SJSA1 (cell line): ENCODE data around the gene HNRNPDL. TPM values are rescaled to one million over a fixed set of nuclear protein-coding genes. Genes with fewer than 3 reads are reported as not detected.
A peak's percentile ranks its signal among the peaks of the same experiment; 100 is the strongest.

Source experiments
- DNase-seq, 2 experiments: peaks; one replicate each; pipeline ENCODE4 v3.0.0-alpha.2; 2015 to 2020; ENCODE audit warnings: low spot score in 2 of 2, low read depth in 1 of 2
- H3K27ac ChIP-seq: fragments of 250-450 bp; sonication (Bioruptor Pico); 2 replicates; pipeline ENCODE4 v1.5.1; 2020; ENCODE audit warnings: mild to moderate bottlenecking, moderate library complexity
- H3K27me3 ChIP-seq: fragments of 250-450 bp; sonication (Bioruptor Pico); replicated peaks from 2 replicates; pipeline ENCODE4 v1.5.1; 2020; ENCODE audit warnings: mild to moderate bottlenecking, moderate library complexity
- H3K36me3 ChIP-seq: fragments of 250-450 bp; sonication (Bioruptor Pico); 2 replicates; pipeline ENCODE4 v1.5.1; 2020; ENCODE audit warnings: mild to moderate bottlenecking
- H3K4me1 ChIP-seq: fragments of 250-450 bp; sonication (Bioruptor Pico); replicated peaks from 2 replicates; pipeline ENCODE4 v1.6.1; 2021; ENCODE audit warnings: mild to moderate bottlenecking
- H3K4me3 ChIP-seq: fragments of 250-450 bp; sonication (Bioruptor Pico); 2 replicates; pipeline ENCODE4 v1.5.1; 2020; ENCODE audit warnings: mild to moderate bottlenecking
- H3K9me3 ChIP-seq: fragments of 250-450 bp; sonication (Bioruptor Pico); replicated peaks from 2 replicates; pipeline ENCODE4 v1.5.1; 2020; ENCODE audit warnings: mild to moderate bottlenecking
- total RNA-seq: library from RNA; depleted of rRNA; stranded (reverse); fragments of >200 nt; shearing (Covaris generic); gene quantifications from 2 replicates; pipeline ENCODE4 v1.2.3, GENCODE V29; 2014

Gene HNRNPDL
- total RNA-seq, 1 experiment from 2014 or later = 320 TPM

DNA sequence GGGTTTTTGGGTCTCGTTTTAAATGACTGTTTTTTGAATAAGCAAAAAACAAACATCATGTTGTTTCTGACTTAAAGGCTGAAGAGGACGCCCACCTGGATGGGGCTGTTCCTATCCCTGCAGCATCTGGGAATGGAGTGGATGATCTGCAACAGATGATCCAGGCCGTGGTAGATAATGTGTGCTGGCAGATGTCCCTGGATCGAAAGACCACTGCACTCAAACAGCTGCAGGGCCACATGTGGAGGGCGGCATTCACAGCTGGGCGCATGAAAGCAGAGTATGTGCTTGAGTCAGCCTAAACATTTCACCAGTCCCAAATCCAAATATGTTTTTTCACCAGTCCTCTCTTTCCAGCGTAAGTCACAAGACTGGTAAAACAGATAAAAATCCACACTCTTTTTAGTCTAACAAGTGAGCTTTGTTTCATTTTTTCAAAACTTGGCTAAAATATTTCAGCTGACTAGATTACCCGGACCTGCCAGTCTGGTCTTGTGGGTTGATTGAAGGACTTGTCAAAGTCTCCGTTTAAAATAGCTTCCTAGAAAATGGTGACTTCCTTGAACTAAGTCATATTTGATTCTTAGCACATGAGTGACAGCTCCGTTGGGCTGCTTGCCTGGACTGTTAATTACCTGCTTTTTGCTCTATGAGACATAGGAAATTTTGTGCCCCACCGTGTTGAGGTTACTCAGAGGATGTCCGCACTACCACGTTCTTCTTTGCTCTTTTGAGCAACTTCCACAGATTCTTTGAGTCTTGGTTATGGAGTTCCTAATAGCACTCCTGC, 20.9 kb upstream of the HNRNPDL start:
- DNase-seq = no peak
- Histone ChIP-seq H3K9me3 (no peaks in the 10 kb centered on the region), H3K36me3 (peaks cover 62% of the 10 kb centered on the region), H3K4me3 (no peak overlapping the region), H3K27me3 (no peaks in the 10 kb centered on the region), H3K27ac (no peak overlapping the region), H3K4me1 (no peaks in the 10 kb centered on the region)

GRCh38 chr4:82447886-82448285, 17.6 kb upstream of the HNRNPDL start:
- DNase-seq = no peak
- Histone ChIP-seq H3K4me1 (no peaks in the 10 kb centered on the region), H3K27me3 (no peaks in the 10 kb centered on the region), H3K9me3 (no peaks in the 10 kb centered on the region), H3K36me3 (peaks cover 49% of the 10 kb centered on the region), H3K27ac (no peak overlapping the region), H3K4me3 (no peak overlapping the region)

DNA sequence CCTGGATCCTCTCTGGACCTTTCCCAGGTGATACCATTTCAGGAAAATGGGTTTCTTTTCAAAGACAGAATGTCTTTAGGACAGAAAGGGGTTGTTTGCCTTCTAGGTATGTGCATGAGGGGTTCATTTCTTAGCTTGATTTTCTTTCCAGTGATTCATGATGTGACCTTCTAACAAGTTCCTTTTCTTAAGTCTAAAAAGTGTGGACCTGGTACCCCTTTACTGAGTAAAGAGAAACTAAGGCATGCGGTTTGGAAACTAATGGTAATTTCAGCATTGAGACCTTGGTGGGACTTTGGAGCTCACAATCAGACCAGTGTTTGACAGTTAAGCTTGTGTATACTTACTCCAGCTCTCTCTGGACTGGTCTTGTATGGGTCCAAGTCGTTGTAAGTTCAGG, 8.8 kb upstream of the HNRNPDL start:
- Histone ChIP-seq H3K27me3 (no peaks in the 10 kb centered on the region), H3K9me3 (0 out of 2 replicates have a peak, but pooled peaks cover 3% of the 10 kb centered on the region), H3K4me1 (no peaks in the 10 kb centered on the region), H3K27ac (no peak overlapping the region), H3K4me3 (no peak overlapping the region), H3K36me3 (peaks cover 14% of the 10 kb centered on the region)
- DNase-seq = no peak

GRCh38 chr4:82437285-82438005, 7.2 kb upstream of the HNRNPDL start:
- DNase-seq = peak in 1 of 2 experiments; percentile 4
- no peak overlapping the region for H3K27ac ChIP-seq
- H3K36me3 ChIP-seq = peaks cover 14% of the 10 kb centered on the region

DNA sequence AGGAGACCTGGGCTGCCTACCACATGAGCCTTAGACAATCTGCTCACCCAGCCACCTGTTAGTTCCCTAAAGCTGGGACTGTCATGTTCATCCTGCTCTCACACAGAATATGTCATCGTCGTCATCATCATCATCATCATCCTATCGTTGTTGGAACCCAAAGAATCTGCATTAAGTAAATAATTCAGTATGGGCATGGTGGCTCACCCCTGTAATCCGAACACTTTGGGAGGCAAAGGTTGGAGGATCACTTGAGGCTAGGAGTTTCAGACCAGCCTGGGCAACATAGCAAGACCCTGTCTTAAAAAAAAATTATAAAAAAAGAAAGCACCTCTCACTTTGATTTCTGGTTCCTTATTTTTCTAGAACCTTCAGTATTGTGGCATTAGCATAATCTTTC, 6.5 kb upstream of the HNRNPDL start:
- Histone ChIP-seq H3K9me3 (0 out of 2 replicates have a peak, but pooled peaks cover 3% of the 10 kb centered on the region), H3K4me1 (no peaks in the 10 kb centered on the region), H3K36me3 (peaks cover 14% of the 10 kb centered on the region), H3K27me3 (no peaks in the 10 kb centered on the region), H3K4me3 (no peak overlapping the region), H3K27ac (no peak overlapping the region)
- no peak for DNase-seq

More at GRCh38 chr4:82437285-82438005, 7.2 kb upstream of the HNRNPDL start:
- H3K4me3 ChIP-seq = no peak overlapping the region
- H3K9me3 ChIP-seq = 0 out of 2 replicates have a peak, but pooled peaks cover 3% of the 10 kb centered on the region
- H3K27me3 ChIP-seq = no peaks in the 10 kb centered on the region
- H3K4me1 ChIP-seq = no peaks in the 10 kb centered on the region

DNA sequence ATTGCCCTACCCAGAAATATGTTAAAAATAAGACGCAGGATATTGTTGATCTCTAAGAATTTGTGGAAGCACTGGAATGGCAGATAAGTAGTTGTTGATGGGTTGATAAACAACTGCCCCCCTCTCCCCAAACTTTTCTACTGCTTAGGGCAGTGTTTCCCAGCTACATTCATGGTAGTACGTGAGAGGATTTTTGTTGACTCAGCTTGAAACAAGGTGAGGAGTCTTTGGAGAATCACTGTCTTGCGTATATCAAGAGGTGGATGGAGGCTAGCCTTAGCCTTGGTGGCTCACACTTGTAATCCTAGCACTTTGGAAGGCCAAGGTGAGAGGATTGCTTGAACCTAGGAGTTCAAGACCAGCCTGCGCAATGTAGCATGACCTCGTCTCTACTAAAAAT, 5.9 kb upstream of the HNRNPDL start:
- peaks cover 14% of the 10 kb centered on the region for H3K36me3 ChIP-seq
- H3K4me3 ChIP-seq = no peak overlapping the region
- no peak for DNase-seq
- no peak overlapping the region for H3K27ac ChIP-seq
- H3K4me1 ChIP-seq = 0 out of 2 replicates have a peak, but pooled peaks cover 3% of the 10 kb centered on the region
- H3K27me3 ChIP-seq = no peaks in the 10 kb centered on the region
- 0 out of 2 replicates have a peak, but pooled peaks cover 3% of the 10 kb centered on the region for H3K9me3 ChIP-seq

DNA sequence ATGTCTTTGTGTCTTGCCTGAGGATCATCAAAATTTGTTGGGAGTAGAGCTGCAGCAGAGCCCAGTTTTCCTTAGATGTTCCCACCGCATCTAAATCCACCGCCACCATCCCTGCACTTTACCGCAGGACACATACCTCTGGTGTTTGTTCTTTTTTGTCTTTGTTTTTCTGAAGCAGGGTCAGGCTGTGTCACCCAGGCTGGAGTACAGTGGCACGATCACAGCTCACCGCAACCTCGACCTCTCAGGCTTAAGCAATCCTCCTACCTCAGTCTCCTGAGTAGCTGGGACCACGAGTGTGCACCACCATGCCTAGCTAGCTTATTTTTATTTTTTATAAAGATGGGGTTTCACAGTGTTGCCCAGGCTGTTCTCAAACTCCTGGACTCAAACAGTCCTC, 4.7 kb upstream of the HNRNPDL start:
- H3K4me1 ChIP-seq = 0 out of 2 replicates have a peak, but pooled peaks cover 3% of the 10 kb centered on the region
- H3K27ac ChIP-seq = no peak overlapping the region
- H3K9me3 ChIP-seq = 0 out of 2 replicates have a peak, but pooled peaks cover 3% of the 10 kb centered on the region
- H3K27me3 ChIP-seq = no peaks in the 10 kb centered on the region
- peaks cover 16% of the 10 kb centered on the region for H3K36me3 ChIP-seq
- H3K4me3 ChIP-seq = no peak overlapping the region
- DNase-seq = no peak

DNA sequence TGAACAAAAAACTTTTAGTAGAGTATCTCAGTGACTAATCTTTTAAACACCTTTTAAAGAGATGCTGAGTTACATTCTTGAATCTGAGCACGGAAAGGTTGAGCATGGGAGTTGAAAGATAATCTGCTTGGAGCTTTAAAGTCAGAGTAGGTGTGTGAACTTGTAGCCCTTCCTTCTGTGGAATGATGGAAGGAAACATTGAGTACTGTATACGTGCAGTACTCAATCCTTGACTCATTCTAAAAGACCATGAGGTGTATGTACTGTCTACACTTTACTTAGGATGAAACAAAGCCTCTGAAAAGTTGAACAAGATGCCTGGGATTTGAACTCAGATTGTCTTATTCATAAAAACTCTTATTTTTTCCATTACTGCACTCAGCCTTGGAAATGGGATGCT, 3.5 kb upstream of the HNRNPDL start:
- DNase-seq = no peak
- Histone ChIP-seq H3K4me1 (0 out of 2 replicates have a peak, but pooled peaks cover 3% of the 10 kb centered on the region), H3K27ac (no peak overlapping the region), H3K27me3 (no peaks in the 10 kb centered on the region), H3K4me3 (no peak overlapping the region), H3K36me3 (peaks cover 18% of the 10 kb centered on the region), H3K9me3 (no peaks in the 10 kb centered on the region)

GRCh38 chr4:82432596-82432995, 2.3 kb upstream of the HNRNPDL start:
- 0 out of 2 replicates have a peak, but pooled peaks cover 3% of the 10 kb centered on the region for H3K4me1 ChIP-seq
- no peak overlapping the region for H3K27ac ChIP-seq
- no peak for DNase-seq
- H3K4me3 ChIP-seq = no peak overlapping the region
- peaks cover 28% of the 10 kb centered on the region for H3K36me3 ChIP-seq
- H3K27me3 ChIP-seq = no peaks in the 10 kb centered on the region
- H3K9me3 ChIP-seq = no peaks in the 10 kb centered on the region

- Histone ChIP-seq H3K27ac (no peak overlapping the region), H3K36me3 (peaks cover 36% of the 10 kb centered on the region), H3K9me3 (no peaks in the 10 kb centered on the region), H3K4me1 (peaks cover 9% of the 10 kb centered on the region), H3K4me3 (no peak overlapping the region), H3K27me3 (no peaks in the 10 kb centered on the region)
- DNase-seq = no peak
Measured at GRCh38 chr4:82431831-82432230, 1.6 kb upstream of the HNRNPDL start.

GRCh38 chr4:82430964-82431745, 893 bp upstream of the HNRNPDL start:
- DNase-seq = peak in 1 of 2 experiments; percentile 18

DNA sequence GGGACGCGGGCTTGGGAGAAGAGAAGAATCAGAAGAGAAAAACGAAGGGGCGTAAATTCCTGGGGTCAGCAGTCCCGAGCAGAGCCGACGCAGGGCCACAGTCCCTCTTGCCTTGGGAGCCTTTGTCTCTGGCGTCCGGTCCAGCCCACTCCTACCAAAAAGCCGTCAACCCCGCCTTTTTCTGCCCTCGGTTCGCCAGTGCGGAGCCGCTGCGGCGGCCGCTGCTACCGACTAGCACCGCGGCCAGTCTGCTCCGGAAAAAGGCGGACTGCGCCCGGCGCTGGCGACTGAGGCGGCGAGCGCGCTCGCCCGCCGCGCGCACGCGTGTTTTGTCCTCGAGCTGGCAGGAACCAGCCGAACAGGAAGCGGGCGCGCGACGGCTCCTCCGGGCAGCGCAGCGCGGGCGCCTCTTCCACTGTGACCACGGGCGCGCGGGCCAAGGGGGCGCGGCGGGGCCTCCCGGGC, 502 bp downstream of the HNRNPDL start:
- peak overlapping the region; percentile 96 for H3K27ac ChIP-seq
- peaks cover 53% of the 10 kb centered on the region for H3K36me3 ChIP-seq
- no peaks in the 10 kb centered on the region for H3K9me3 ChIP-seq
- H3K4me1 ChIP-seq = peaks cover 30% of the 10 kb centered on the region
- DNase-seq = no peak
- H3K4me3 ChIP-seq = peak overlapping the region; percentile 69
- no peaks in the 10 kb centered on the region for H3K27me3 ChIP-seq

More at GRCh38 chr4:82430964-82431745, 893 bp upstream of the HNRNPDL start:
- Histone ChIP-seq H3K27ac (peak overlapping the region; percentile 96), H3K4me3 (peak overlapping the region; percentile 69), H3K36me3 (peaks cover 43% of the 10 kb centered on the region), H3K9me3 (no peaks in the 10 kb centered on the region), H3K4me1 (peaks cover 16% of the 10 kb centered on the region), H3K27me3 (no peaks in the 10 kb centered on the region)

- Histone ChIP-seq H3K27me3 (no peaks in the 10 kb centered on the region), H3K4me3 (peak overlapping the region; percentile 69), H3K4me1 (peaks cover 32% of the 10 kb centered on the region)
Measured at GRCh38 chr4:82428969-82429727, 1.1 kb downstream of the HNRNPDL start.

More at GRCh38 chr4:82428969-82429727, 1.1 kb downstream of the HNRNPDL start:
- peaks cover 59% of the 10 kb centered on the region for H3K36me3 ChIP-seq
- peak; percentile 91 to 98 for DNase-seq
- H3K27ac ChIP-seq = peak overlapping the region; percentile 96
- no peaks in the 10 kb centered on the region for H3K9me3 ChIP-seq
